ENCODE data around the gene GRIK3.
"Not testable (repeated sequence)": the region's sequence is repeated elsewhere in the genome, so short reads cannot be mapped to it uniquely, and the experiment has no call there.

The GRIK3 gene

GRCh38 chr1:36920801-36921405 lies 113.4 kb downstream of the GRIK3 start:
- TF ChIP-seq CTCF (IDR thresholded peaks at IDR 0.05; ENCODE audit: low read depth, low read length) = no peak
- DNase-seq = no peak
- Histone ChIP-seq H3K9me3 (no peaks in the 10 kb centered on the region), H3K4me1 (no peaks in the 10 kb centered on the region), H3K27me3 (no peaks in the 10 kb centered on the region), H3K4me3 (ENCODE audit: low read depth, low read length) (no peak overlapping the region), H3K36me3 (no peaks in the 10 kb centered on the region)

- H3K27me3 ChIP-seq = no peaks in the 10 kb centered on the region
- H3K9me3 ChIP-seq = no peaks in the 10 kb centered on the region
- no peak for DNase-seq
- TF ChIP-seq CTCF (IDR thresholded peaks at IDR 0.05; ENCODE audit: low read depth, low read length) = no peak
- H3K36me3 ChIP-seq = no peaks in the 10 kb centered on the region
- H3K4me1 ChIP-seq = no peaks in the 10 kb centered on the region
- H3K4me3 ChIP-seq (ENCODE audit: low read depth, low read length) = no peak overlapping the region
Measured at GRCh38 chr1:36920371-36920770, 113.9 kb downstream of the GRIK3 start.

GRCh38 chr1:36919491-36920145 lies 114.7 kb downstream of the GRIK3 start:
- Histone ChIP-seq H3K36me3 (no peaks in the 10 kb centered on the region), H3K9me3 (no peaks in the 10 kb centered on the region), H3K27me3 (no peaks in the 10 kb centered on the region), H3K4me3 (ENCODE audit: low read depth, low read length) (no peak overlapping the region), H3K4me1 (no peaks in the 10 kb centered on the region)
- TF ChIP-seq CTCF (IDR thresholded peaks at IDR 0.05; ENCODE audit: low read depth, low read length) = no peak
- DNase-seq = no peak

DNA sequence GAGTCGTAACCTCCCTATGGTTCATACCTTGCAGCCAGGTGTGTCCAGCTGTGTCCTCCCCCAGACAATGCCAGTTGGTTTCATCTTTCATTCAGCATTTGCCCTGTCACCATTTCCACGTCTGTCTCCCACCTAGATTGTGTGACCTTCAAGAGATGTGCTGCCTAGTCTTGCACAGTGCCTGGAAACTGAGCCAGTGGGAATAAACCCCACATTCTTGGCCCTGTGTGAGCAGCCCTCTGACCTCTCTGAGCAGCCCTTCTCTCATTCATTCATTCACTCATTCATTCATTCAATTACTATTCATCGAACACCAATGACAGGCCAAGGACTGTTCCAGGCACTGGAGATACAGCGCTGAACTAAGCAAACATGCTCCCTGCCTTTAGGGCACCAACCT lies 115.7 kb downstream of the GRIK3 start:
- no peaks in the 10 kb centered on the region for H3K36me3 ChIP-seq
- no peaks in the 10 kb centered on the region for H3K4me1 ChIP-seq
- no peaks in the 10 kb centered on the region for H3K9me3 ChIP-seq
- no peaks in the 10 kb centered on the region for H3K27me3 ChIP-seq
- no peak for TF ChIP-seq CTCF (IDR thresholded peaks at IDR 0.05; ENCODE audit: low read depth, low read length)
- H3K4me3 ChIP-seq (ENCODE audit: low read depth, low read length) = no peak overlapping the region
- DNase-seq = no peak

DNA sequence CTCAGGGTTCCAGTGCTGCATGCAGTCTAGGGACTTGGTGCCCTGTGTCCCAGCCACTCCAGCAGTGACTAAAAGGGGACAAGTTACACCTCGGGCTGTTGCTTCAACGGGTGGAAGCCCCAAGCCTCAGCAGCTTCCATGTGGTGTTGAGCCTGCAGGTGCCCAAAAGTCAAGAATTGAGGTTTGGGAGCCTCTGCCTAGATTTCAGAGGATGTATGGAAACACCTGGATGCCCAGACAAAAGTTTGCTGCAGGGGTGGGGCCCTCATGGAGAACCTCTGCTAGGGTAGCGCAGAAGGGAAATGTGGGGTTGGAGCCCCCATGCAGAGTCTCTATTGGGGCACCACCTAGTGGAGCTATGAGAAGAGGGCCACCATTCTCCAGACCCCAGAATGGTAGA lies 117.8 kb downstream of the GRIK3 start:
- not testable (repeated sequence) for H3K4me3 ChIP-seq (ENCODE audit: low read depth, low read length); H3K36me3 ChIP-seq; H3K27me3 ChIP-seq; H3K4me1 ChIP-seq; DNase-seq; H3K9me3 ChIP-seq
- 0 out of 2 replicates have a peak, but pooled peaks have one; percentile 6 for TF ChIP-seq CTCF (IDR thresholded peaks at IDR 0.05; ENCODE audit: low read depth, low read length)

DNA sequence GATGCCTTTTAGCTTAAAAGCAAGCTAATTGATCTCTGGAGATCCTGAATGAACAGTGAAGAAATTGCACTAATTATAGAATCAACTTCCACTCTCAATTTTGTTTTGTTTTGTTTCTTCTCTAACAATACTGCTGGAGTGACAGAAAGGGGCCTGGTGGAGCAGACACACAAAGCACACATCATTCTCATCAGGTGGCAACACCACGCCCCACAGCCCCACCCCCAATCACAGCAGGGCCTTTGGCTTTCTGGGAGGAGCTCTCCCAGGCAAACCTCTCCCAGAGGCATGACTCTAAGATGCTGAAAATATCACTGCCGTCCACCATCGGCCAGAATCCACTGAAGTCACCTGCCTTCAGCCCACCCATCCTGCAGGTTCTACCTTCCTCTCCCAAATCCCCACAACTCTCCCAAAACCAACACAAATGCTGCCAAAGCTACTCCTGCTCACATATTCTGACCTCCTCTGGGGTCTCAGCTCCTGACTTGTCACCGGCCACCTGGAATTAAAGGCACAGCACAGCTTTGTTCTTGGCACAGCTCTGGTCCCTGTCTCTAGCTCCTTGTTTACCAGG lies 120.7 kb downstream of the GRIK3 start:
- TF ChIP-seq CTCF (IDR thresholded peaks at IDR 0.05; ENCODE audit: low read depth, low read length) = no peak
- Histone ChIP-seq H3K27me3 (no peaks in the 10 kb centered on the region), H3K4me3 (ENCODE audit: low read depth, low read length) (no peak overlapping the region), H3K36me3 (no peaks in the 10 kb centered on the region), H3K9me3 (no peaks in the 10 kb centered on the region), H3K4me1 (no peaks in the 10 kb centered on the region)
- no peak for DNase-seq
